GM18873 (cell line): ENCODE results near the gene KMT2A.

Source experiments
- ATAC-seq: cut with Tn5 transposase; IDR thresholded peaks from one replicate; pipeline ENCODE4 v1.9.1; 2021; ENCODE audit warnings: mild to moderate bottlenecking, moderate library complexity, moderate number of reproducible peaks; ENCODE audit not compliant: unreplicated experiment, low FRiP score

Gene KMT2A

DNA sequence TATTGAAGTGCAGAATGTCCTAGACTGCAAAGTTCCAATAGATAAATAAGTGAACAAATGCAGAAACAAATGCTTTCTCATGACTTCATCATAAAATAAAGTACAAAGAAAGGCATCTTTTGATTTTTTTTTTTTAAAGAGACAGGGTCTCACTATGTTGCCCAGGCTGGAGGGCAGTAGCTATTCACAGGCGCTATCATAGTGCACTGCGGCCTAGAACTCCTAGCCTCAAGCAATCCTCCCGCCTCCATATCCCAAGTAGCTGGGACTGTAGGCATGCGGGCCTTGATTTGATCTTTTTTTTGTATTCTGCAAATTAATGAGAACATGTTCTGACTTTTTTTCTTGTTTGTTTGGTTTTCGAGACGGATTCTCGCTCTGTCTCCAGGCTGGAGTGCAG lies 138.3 kb downstream of the KMT2A start:
- no peak for ATAC-seq
